Raji (cell line): Measurements from ENCODE around the gene CADM1.

Experiments
- POLR2A ChIP-seq: IDR thresholded peaks from 2 replicates; pipeline ENCODE4 v1.6.1; 2011; ENCODE audit warnings: low read depth, low read length, control low read depth; ENCODE audit not compliant: insufficient read depth

CADM1 gene

DNA sequence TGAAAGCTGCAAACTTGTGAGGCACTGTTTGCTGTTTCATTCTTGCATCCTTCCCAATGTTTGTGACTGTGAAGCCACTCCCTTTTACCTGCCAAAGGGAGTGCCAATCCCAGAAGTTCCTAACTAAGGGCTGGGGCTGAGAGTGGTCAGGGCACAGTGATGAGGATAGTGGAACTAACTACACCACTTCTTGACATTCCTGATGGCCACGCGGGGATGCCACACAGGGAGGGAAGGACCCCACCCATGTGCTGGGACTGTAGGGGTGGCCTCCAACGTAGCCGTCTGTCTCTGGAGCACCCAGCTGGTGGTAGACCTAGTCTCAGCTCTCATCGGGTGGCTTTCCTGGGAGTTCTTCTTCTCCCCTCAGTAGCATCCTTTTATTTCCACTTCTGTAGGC lies 335.5 kb downstream of the CADM1 start:
- TF ChIP-seq POLR2A = no peak

- TF ChIP-seq POLR2A = no peak
These were observed 336.0 kb downstream of the CADM1 start for GRCh38 chr11:115168229-115168671.

DNA sequence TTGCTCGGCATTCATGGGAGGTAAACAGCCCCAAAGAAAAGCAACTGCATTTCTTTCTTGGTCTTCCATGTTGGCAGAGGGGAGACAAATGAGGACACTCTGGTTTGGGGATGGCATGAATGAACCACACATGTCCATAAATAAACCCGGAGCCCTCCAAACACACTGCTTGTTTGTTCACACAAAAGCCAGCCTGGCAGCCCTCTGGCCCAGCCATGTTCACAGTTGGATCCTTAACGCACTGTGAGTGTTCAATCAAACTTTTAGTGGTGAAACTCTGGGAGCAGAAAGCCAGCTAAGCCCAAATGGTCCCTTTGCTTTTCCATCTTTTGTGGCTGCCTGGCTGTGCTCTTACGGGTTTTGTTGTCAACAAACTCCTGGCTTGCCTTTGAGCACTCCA lies 336.8 kb downstream of the CADM1 start:
- TF ChIP-seq POLR2A = no peak

DNA sequence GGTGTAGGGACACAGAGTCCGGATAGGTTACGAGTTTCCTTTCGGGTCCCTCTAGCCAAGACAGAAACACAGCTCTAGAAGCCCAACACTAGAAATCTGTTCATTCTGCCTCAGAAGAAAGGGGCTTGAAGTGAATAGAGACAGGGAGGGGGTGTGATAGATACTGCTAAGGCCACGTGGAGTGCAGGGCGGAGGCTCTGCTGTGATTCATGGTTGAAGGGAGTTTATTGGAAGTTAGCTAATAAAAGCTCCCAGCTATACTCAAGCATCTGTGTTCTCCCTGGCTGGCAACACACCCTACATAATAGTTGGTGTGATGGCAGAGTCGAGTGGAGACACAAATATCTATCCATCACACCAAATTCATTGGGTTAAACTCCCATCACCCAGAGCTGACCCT lies 337.4 kb downstream of the CADM1 start:
- no peak for TF ChIP-seq POLR2A

- no peak for TF ChIP-seq POLR2A
These were observed 339.4 kb downstream of the CADM1 start for GRCh38 chr11:115164774-115165173.

- TF ChIP-seq POLR2A = no peak
These were observed 341.3 kb downstream of the CADM1 start for GRCh38 chr11:115162919-115163318.

- no peak for TF ChIP-seq POLR2A
These were observed 342.3 kb downstream of the CADM1 start for GRCh38 chr11:115161876-115162275.

DNA sequence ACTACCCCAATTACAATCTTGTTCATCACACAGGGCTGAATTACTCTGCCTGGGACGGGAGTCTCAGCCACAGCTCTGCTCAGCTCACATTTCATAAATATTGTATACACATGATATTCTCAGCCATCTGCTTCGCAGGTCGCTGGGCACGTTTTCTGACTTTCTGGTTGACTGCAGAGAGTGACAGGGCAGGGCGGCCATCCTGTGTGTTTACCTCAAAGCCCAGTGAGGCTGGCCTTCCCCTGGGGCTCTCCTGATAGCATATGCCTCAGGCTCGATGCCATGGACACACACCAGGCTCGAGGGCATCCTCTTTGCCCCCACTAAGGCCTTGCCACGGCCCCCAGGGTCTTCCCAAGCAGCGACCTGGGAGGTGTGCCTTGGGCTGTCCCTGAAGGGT lies 345.0 kb downstream of the CADM1 start:
- no peak for TF ChIP-seq POLR2A

GRCh38 chr11:115158053-115158452 lies 346.2 kb downstream of the CADM1 start:
- TF ChIP-seq POLR2A = no peak

GRCh38 chr11:115157247-115157646 lies 347.0 kb downstream of the CADM1 start:
- no peak for TF ChIP-seq POLR2A

GRCh38 chr11:115155978-115156377 lies 348.2 kb downstream of the CADM1 start:
- TF ChIP-seq POLR2A = no peak

DNA sequence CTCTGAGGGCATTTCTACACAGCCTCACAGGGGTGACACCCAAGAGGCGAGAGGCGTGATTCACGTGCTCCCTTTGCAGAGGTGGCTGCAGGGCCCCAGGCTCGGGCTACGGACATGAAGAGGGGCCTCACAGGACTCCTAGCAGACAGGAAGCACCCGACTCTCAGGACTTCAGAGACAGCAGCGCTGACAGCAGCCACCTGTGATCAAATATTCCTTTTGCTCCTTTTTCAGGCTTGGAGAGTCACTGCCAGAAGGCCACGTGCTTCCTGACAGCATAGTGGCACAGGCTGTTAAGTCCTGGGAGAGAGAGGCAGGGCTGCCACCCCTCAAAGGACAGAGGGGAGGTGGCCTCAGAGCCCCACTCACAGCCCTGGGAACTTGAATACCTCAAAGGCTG lies 348.9 kb downstream of the CADM1 start:
- no peak for TF ChIP-seq POLR2A

GRCh38 chr11:115154355-115154736 lies 349.9 kb downstream of the CADM1 start:
- no peak for TF ChIP-seq POLR2A

- TF ChIP-seq POLR2A = no peak
These were observed 350.4 kb downstream of the CADM1 start for GRCh38 chr11:115153731-115154354.

DNA sequence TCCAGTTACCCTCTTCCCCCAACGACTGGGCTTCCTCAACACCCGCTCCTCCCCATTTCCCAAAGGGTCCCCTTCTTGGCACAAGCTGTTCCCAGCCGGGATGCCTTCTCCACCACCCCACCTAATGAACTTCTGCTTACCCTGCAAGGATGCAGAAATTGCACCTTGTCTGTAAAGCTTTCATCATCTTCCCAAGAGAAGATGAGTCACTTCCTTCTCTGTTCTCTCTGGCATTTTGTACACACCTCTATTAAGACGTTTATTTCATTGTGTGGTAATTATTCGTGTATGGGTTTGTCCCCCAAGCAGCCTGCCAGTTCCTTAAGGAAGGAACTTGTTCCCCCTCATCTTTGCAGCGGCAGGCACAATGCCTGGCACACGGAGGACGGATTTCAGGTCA lies 351.1 kb downstream of the CADM1 start:
- no peak for TF ChIP-seq POLR2A

DNA sequence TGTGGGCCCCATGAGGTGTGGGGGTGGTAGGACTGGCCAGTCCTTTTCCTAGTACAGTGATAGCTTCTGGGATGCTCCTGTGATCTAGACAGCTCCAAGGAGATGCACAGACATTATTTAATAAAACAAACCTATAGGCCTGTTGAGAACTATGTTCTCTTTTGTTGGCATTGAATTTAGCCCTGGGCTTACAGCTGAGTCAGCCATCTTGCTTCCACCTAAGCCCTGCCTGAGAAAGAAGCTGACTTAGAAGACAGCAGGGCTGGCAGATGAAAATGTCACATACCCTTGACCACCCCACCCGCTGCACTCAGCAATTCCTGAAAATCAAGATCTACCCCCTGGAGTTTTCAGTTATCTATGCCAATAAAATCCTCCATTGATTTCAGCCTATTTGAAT lies 353.2 kb downstream of the CADM1 start:
- TF ChIP-seq POLR2A = no peak

GRCh38 chr11:115148691-115149090 lies 355.5 kb downstream of the CADM1 start:
- TF ChIP-seq POLR2A = no peak
